ENCODE results near the gene FZD10. TPM values are rescaled to one million over a fixed set of nuclear protein-coding genes. Genes with fewer than 3 reads are reported as not detected.

Gene FZD10
- total RNA-seq, 1 experiment from 2014 or later: not detected

GRCh38 chr12:130198026-130198662, 35.9 kb downstream of the FZD10 start:
- Histone ChIP-seq H3K4me3 (ENCODE audit: low read length) (no peak overlapping the region), H3K27ac (ENCODE audit: low read length) (no peak overlapping the region), H3K9ac (ENCODE audit: low read length) (no peak overlapping the region), H3K79me2 (ENCODE audit: low read length) (no peaks in the 10 kb centered on the region), H3K27me3 (ENCODE audit: low read length) (no peaks in the 10 kb centered on the region), H3K4me1 (ENCODE audit: low read length) (no peaks in the 10 kb centered on the region), H3K9me3 (ENCODE audit: low read length) (no peaks in the 10 kb centered on the region), H3K4me2 (ENCODE audit: low read depth, low read length, poor library complexity, severe bottlenecking) (no peak overlapping the region), H3K36me3 (ENCODE audit: insufficient read depth, low read length) (no peaks in the 10 kb centered on the region), H3K9me2 (replicated peaks; ENCODE audit: insufficient read depth, low read length) (no peaks in the 10 kb centered on the region), H4K20me1 (ENCODE audit: insufficient read depth, low read depth, low read length) (no peaks in the 10 kb centered on the region), H2AFZ (ENCODE audit: low read length) (no peak overlapping the region)
- DNase-seq: no peak

GRCh38 chr12:130198663-130199060, 36.4 kb downstream of the FZD10 start:
- no peaks in the 10 kb centered on the region for H3K36me3 ChIP-seq (ENCODE audit: insufficient read depth, low read length)
- H3K4me2 ChIP-seq (ENCODE audit: low read depth, low read length, poor library complexity, severe bottlenecking): no peak overlapping the region
- DNase-seq: no peak
- H3K27ac ChIP-seq (ENCODE audit: low read length): no peak overlapping the region
- H3K79me2 ChIP-seq (ENCODE audit: low read length): no peaks in the 10 kb centered on the region
- H2AFZ ChIP-seq (ENCODE audit: low read length): no peak overlapping the region
- H3K9ac ChIP-seq (ENCODE audit: low read length): no peak overlapping the region
- no peaks in the 10 kb centered on the region for H3K9me2 ChIP-seq (replicated peaks; ENCODE audit: insufficient read depth, low read length)
- no peaks in the 10 kb centered on the region for H3K4me1 ChIP-seq (ENCODE audit: low read length)
- no peaks in the 10 kb centered on the region for H3K27me3 ChIP-seq (ENCODE audit: low read length)
- no peak overlapping the region for H3K4me3 ChIP-seq (ENCODE audit: low read length)
- no peaks in the 10 kb centered on the region for H3K9me3 ChIP-seq (ENCODE audit: low read length)
- H4K20me1 ChIP-seq (ENCODE audit: insufficient read depth, low read depth, low read length): no peaks in the 10 kb centered on the region

- H2AFZ ChIP-seq (ENCODE audit: low read length): no peak overlapping the region
- H3K79me2 ChIP-seq (ENCODE audit: low read length): no peaks in the 10 kb centered on the region
- H3K36me3 ChIP-seq (ENCODE audit: insufficient read depth, low read length): no peaks in the 10 kb centered on the region
- no peak overlapping the region for H3K4me2 ChIP-seq (ENCODE audit: low read depth, low read length, poor library complexity, severe bottlenecking)
- H3K9me3 ChIP-seq (ENCODE audit: low read length): no peaks in the 10 kb centered on the region
- H3K27ac ChIP-seq (ENCODE audit: low read length): no peak overlapping the region
- H3K4me3 ChIP-seq (ENCODE audit: low read length): no peak overlapping the region
- H3K9ac ChIP-seq (ENCODE audit: low read length): no peak overlapping the region
- no peaks in the 10 kb centered on the region for H4K20me1 ChIP-seq (ENCODE audit: insufficient read depth, low read depth, low read length)
- DNase-seq: no peak
- H3K27me3 ChIP-seq (ENCODE audit: low read length): no peaks in the 10 kb centered on the region
- no peaks in the 10 kb centered on the region for H3K4me1 ChIP-seq (ENCODE audit: low read length)
- no peaks in the 10 kb centered on the region for H3K9me2 ChIP-seq (replicated peaks; ENCODE audit: insufficient read depth, low read length)
These were observed 37.5 kb downstream of the FZD10 start for GRCh38 chr12:130199581-130200390.

GRCh38 chr12:130200445-130200844, 38.2 kb downstream of the FZD10 start:
- H3K9me3 ChIP-seq (ENCODE audit: low read length): no peaks in the 10 kb centered on the region
- no peak overlapping the region for H3K4me3 ChIP-seq (ENCODE audit: low read length)
- H3K4me2 ChIP-seq (ENCODE audit: low read depth, low read length, poor library complexity, severe bottlenecking): no peak overlapping the region
- no peaks in the 10 kb centered on the region for H3K36me3 ChIP-seq (ENCODE audit: insufficient read depth, low read length)
- no peak overlapping the region for H3K27ac ChIP-seq (ENCODE audit: low read length)
- DNase-seq: no peak
- H3K4me1 ChIP-seq (ENCODE audit: low read length): no peaks in the 10 kb centered on the region
- H3K9ac ChIP-seq (ENCODE audit: low read length): no peak overlapping the region
- no peaks in the 10 kb centered on the region for H3K27me3 ChIP-seq (ENCODE audit: low read length)
- no peaks in the 10 kb centered on the region for H4K20me1 ChIP-seq (ENCODE audit: insufficient read depth, low read depth, low read length)
- H3K79me2 ChIP-seq (ENCODE audit: low read length): no peaks in the 10 kb centered on the region
- no peak overlapping the region for H2AFZ ChIP-seq (ENCODE audit: low read length)
- no peaks in the 10 kb centered on the region for H3K9me2 ChIP-seq (replicated peaks; ENCODE audit: insufficient read depth, low read length)

- Histone ChIP-seq H3K9ac (ENCODE audit: low read length) (no peak overlapping the region), H3K9me3 (ENCODE audit: low read length) (no peaks in the 10 kb centered on the region), H2AFZ (ENCODE audit: low read length) (no peak overlapping the region), H3K4me2 (ENCODE audit: low read depth, low read length, poor library complexity, severe bottlenecking) (no peak overlapping the region), H3K4me1 (ENCODE audit: low read length) (no peaks in the 10 kb centered on the region), H3K27me3 (ENCODE audit: low read length) (no peaks in the 10 kb centered on the region), H3K27ac (ENCODE audit: low read length) (no peak overlapping the region), H3K36me3 (ENCODE audit: insufficient read depth, low read length) (no peaks in the 10 kb centered on the region), H3K4me3 (ENCODE audit: low read length) (no peak overlapping the region), H3K79me2 (ENCODE audit: low read length) (no peaks in the 10 kb centered on the region), H4K20me1 (ENCODE audit: insufficient read depth, low read depth, low read length) (no peaks in the 10 kb centered on the region), H3K9me2 (replicated peaks; ENCODE audit: insufficient read depth, low read length) (no peaks in the 10 kb centered on the region)
- no peak for DNase-seq
These were observed 38.8 kb downstream of the FZD10 start for GRCh38 chr12:130201037-130201436.

GRCh38 chr12:130202201-130202600, 39.9 kb downstream of the FZD10 start:
- no peaks in the 10 kb centered on the region for H3K79me2 ChIP-seq (ENCODE audit: low read length)
- H3K4me2 ChIP-seq (ENCODE audit: low read depth, low read length, poor library complexity, severe bottlenecking): no peak overlapping the region
- H3K27me3 ChIP-seq (ENCODE audit: low read length): no peaks in the 10 kb centered on the region
- H3K36me3 ChIP-seq (ENCODE audit: insufficient read depth, low read length): no peaks in the 10 kb centered on the region
- H3K9me2 ChIP-seq (replicated peaks; ENCODE audit: insufficient read depth, low read length): no peaks in the 10 kb centered on the region
- no peak overlapping the region for H3K4me3 ChIP-seq (ENCODE audit: low read length)
- H3K9ac ChIP-seq (ENCODE audit: low read length): no peak overlapping the region
- no peaks in the 10 kb centered on the region for H4K20me1 ChIP-seq (ENCODE audit: insufficient read depth, low read depth, low read length)
- H3K9me3 ChIP-seq (ENCODE audit: low read length): no peaks in the 10 kb centered on the region
- DNase-seq: no peak
- no peak overlapping the region for H2AFZ ChIP-seq (ENCODE audit: low read length)
- H3K4me1 ChIP-seq (ENCODE audit: low read length): no peaks in the 10 kb centered on the region
- H3K27ac ChIP-seq (ENCODE audit: low read length): no peak overlapping the region

GRCh38 chr12:130203151-130203550, 40.9 kb downstream of the FZD10 start:
- H2AFZ ChIP-seq (ENCODE audit: low read length): no peak overlapping the region
- no peaks in the 10 kb centered on the region for H4K20me1 ChIP-seq (ENCODE audit: insufficient read depth, low read depth, low read length)
- H3K9me3 ChIP-seq (ENCODE audit: low read length): no peaks in the 10 kb centered on the region
- H3K4me1 ChIP-seq (ENCODE audit: low read length): no peaks in the 10 kb centered on the region
- no peak overlapping the region for H3K4me3 ChIP-seq (ENCODE audit: low read length)
- H3K36me3 ChIP-seq (ENCODE audit: insufficient read depth, low read length): no peaks in the 10 kb centered on the region
- no peaks in the 10 kb centered on the region for H3K79me2 ChIP-seq (ENCODE audit: low read length)
- no peak for DNase-seq
- no peaks in the 10 kb centered on the region for H3K27me3 ChIP-seq (ENCODE audit: low read length)
- no peak overlapping the region for H3K4me2 ChIP-seq (ENCODE audit: low read depth, low read length, poor library complexity, severe bottlenecking)
- no peaks in the 10 kb centered on the region for H3K9me2 ChIP-seq (replicated peaks; ENCODE audit: insufficient read depth, low read length)
- no peak overlapping the region for H3K27ac ChIP-seq (ENCODE audit: low read length)
- no peak overlapping the region for H3K9ac ChIP-seq (ENCODE audit: low read length)

- Histone ChIP-seq H3K4me2 (ENCODE audit: low read depth, low read length, poor library complexity, severe bottlenecking) (no peak overlapping the region), H3K36me3 (ENCODE audit: insufficient read depth, low read length) (no peaks in the 10 kb centered on the region), H3K9me3 (ENCODE audit: low read length) (no peaks in the 10 kb centered on the region), H3K4me3 (ENCODE audit: low read length) (no peak overlapping the region), H3K27me3 (ENCODE audit: low read length) (no peaks in the 10 kb centered on the region; the same call in 1 of the 2 replicates), H3K27ac (ENCODE audit: low read length) (no peak overlapping the region), H2AFZ (ENCODE audit: low read length) (no peak overlapping the region), H3K79me2 (ENCODE audit: low read length) (no peaks in the 10 kb centered on the region), H3K9me2 (replicated peaks; ENCODE audit: insufficient read depth, low read length) (no peaks in the 10 kb centered on the region), H3K9ac (ENCODE audit: low read length) (no peak overlapping the region), H3K4me1 (ENCODE audit: low read length) (no peaks in the 10 kb centered on the region), H4K20me1 (ENCODE audit: insufficient read depth, low read depth, low read length) (no peaks in the 10 kb centered on the region)
- DNase-seq: no peak
These were observed 42.3 kb downstream of the FZD10 start for GRCh38 chr12:130204541-130204953.

Measured in Karpas-422 (cell line).